ENCODE results near the gene DEPDC5.

DNA sequence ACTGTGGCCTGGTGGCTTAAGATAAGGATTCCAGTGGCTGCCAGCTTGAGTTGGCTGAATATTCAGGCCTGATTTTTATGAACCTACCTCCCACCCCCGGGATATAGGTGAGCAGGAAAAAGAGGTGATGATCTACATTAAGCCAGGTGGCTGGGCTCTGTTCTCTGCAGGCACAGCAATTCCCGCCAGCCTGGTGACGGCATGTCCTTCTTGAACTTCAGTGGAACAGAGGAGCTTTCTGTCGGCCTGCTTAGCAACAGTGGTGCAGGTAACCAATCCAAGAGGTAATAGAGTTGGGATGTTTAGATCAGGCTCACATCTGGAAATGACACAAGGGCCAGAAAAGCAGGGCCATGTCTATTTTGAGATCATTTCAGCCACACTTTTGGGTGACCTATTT, 68.7 kb downstream of the DEPDC5 start:
- TF ChIP-seq, protein P1, sequence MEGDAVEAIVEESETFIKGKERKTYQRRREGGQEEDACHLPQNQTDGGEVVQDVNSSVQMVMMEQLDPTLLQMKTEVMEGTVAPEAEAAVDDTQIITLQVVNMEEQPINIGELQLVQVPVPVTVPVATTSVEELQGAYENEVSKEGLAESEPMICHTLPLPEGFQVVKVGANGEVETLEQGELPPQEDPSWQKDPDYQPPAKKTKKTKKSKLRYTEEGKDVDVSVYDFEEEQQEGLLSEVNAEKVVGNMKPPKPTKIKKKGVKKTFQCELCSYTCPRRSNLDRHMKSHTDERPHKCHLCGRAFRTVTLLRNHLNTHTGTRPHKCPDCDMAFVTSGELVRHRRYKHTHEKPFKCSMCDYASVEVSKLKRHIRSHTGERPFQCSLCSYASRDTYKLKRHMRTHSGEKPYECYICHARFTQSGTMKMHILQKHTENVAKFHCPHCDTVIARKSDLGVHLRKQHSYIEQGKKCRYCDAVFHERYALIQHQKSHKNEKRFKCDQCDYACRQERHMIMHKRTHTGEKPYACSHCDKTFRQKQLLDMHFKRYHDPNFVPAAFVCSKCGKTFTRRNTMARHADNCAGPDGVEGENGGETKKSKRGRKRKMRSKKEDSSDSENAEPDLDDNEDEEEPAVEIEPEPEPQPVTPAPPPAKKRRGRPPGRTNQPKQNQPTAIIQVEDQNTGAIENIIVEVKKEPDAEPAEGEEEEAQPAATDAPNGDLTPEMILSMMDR (IDR thresholded peaks at IDR 0.05) = no peak
- TF ChIP-seq POLR2A (IDR thresholded peaks at IDR 0.05) (no peak), POLR2AphosphoS5 (IDR thresholded peaks at IDR 0.05) (no peak)

Data from transverse colon (tissue), 4 donors.